GDM1 (cell line): Measurements from ENCODE around the gene LMX1A.

ENCODE experiments used
- DNase-seq: peaks from one replicate; lab custom pipeline; 2025; lab: John Stamatoyannopoulos, UW

LMX1A gene

GRCh38 chr1:165367375-165367993, 11.0 kb upstream of the LMX1A start:
- peak; percentile 19 for DNase-seq

- DNase-seq, result no peak
Measured at GRCh38 chr1:165365341-165365740, 8.8 kb upstream of the LMX1A start.

GRCh38 chr1:165364568-165365133, 8.1 kb upstream of the LMX1A start:
- no peak for DNase-seq

- no peak for DNase-seq
Measured at GRCh38 chr1:165356876-165357275, 361 bp upstream of the LMX1A start.

GRCh38 chr1:165355139-165355976, 1.2 kb downstream of the LMX1A start:
- DNase-seq, result no peak

GRCh38 chr1:165354739-165355138, 1.8 kb downstream of the LMX1A start:
- DNase-seq, result no peak

GRCh38 chr1:165353731-165354671, 2.5 kb downstream of the LMX1A start:
- no peak for DNase-seq

- no peak for DNase-seq
Measured at GRCh38 chr1:165352442-165353293, 3.8 kb downstream of the LMX1A start.

GRCh38 chr1:165351863-165352441, 4.6 kb downstream of the LMX1A start:
- no peak for DNase-seq

GRCh38 chr1:165350840-165351239, 5.7 kb downstream of the LMX1A start:
- DNase-seq, result no peak

GRCh38 chr1:165345502-165345901, 11.0 kb downstream of the LMX1A start:
- no peak for DNase-seq

GRCh38 chr1:165344736-165345135, 11.8 kb downstream of the LMX1A start:
- no peak for DNase-seq

- no peak for DNase-seq
Measured at GRCh38 chr1:165344198-165344597, 12.3 kb downstream of the LMX1A start.

- DNase-seq, result no peak
Measured at GRCh38 chr1:165342587-165342986, 13.9 kb downstream of the LMX1A start.

GRCh38 chr1:165342168-165342567, 14.3 kb downstream of the LMX1A start:
- no peak for DNase-seq

GRCh38 chr1:165339164-165339563, 17.4 kb downstream of the LMX1A start:
- no peak for DNase-seq

GRCh38 chr1:165330483-165330882, 26.0 kb downstream of the LMX1A start:
- DNase-seq, result no peak

- DNase-seq, result no peak
Measured at GRCh38 chr1:165329104-165329503, 27.4 kb downstream of the LMX1A start.

- DNase-seq, result no peak
Measured at GRCh38 chr1:165328136-165328535, 28.4 kb downstream of the LMX1A start.

- no peak for DNase-seq
Measured at GRCh38 chr1:165327538-165327937, 29.0 kb downstream of the LMX1A start.
